Omental fat pad (tissue), 4 donors: ENCODE measurements around the gene HDAC9. TPM values are rescaled to one million over a fixed set of nuclear protein-coding genes. Genes with fewer than 3 reads are reported as not detected.

Experiments used
- ATAC-seq: fragments of 150-250 bp; one replicate; pipeline ENCODE4 v1.9.1; 2016; ENCODE audit warnings: mild to moderate bottlenecking, moderate library complexity; ENCODE audit not compliant: low FRiP score
- DNase-seq: peaks from one replicate; pipeline ENCODE4 v3.0.0-alpha.2; 2019; ENCODE audit warnings: low spot score
- total RNA-seq, 4 donors: library from RNA; depleted of rRNA; stranded (reverse); fragments of >200 nt; gene quantifications; one replicate each; pipeline ENCODE4 v1.1.0, GENCODE V29; 2016
- TF ChIP-seq, protein P1 (sequence below), 3 donors: fragments of 450-650 bp; IDR thresholded peaks; one replicate each; pipeline ENCODE4 v1.5.1; 2016 to 2017; ENCODE audit warnings: antibody characterized with exemption in 3 of 3, mild to moderate bottlenecking in 3 of 3, moderate library complexity in 2 of 3

Gene HDAC9
- total RNA-seq, 4 donors from 2014 or later = 15.6 to 51.5 (median 24.1) TPM

DNA sequence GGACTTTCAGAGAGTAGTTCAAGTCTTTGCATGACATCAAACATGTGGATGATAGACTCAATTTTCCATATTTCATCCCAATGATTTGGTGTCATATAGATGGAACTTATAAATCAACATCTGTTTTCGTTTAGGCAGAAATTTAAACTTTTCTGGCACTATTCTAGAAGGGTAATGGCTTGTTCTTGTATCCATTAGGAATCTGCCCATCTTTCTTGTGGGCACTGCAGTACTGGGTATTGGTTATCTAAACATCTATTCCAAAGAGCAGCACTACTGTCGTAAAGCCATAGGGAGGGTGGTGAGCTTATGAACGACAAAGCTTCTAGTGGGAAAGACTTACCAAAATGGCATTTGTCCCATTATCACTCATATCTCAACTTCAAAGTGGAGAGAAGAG lies 348.4 kb downstream of the HDAC9 start:
- DNase-seq (no peak), ATAC-seq (no peak)
- TF ChIP-seq, protein P1, sequence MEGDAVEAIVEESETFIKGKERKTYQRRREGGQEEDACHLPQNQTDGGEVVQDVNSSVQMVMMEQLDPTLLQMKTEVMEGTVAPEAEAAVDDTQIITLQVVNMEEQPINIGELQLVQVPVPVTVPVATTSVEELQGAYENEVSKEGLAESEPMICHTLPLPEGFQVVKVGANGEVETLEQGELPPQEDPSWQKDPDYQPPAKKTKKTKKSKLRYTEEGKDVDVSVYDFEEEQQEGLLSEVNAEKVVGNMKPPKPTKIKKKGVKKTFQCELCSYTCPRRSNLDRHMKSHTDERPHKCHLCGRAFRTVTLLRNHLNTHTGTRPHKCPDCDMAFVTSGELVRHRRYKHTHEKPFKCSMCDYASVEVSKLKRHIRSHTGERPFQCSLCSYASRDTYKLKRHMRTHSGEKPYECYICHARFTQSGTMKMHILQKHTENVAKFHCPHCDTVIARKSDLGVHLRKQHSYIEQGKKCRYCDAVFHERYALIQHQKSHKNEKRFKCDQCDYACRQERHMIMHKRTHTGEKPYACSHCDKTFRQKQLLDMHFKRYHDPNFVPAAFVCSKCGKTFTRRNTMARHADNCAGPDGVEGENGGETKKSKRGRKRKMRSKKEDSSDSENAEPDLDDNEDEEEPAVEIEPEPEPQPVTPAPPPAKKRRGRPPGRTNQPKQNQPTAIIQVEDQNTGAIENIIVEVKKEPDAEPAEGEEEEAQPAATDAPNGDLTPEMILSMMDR (IDR thresholded peaks at IDR 0.05) = no peak

- TF ChIP-seq, protein P1 (IDR thresholded peaks at IDR 0.05) = no peak
- ATAC-seq = no peak
- no peak for DNase-seq
Measured at GRCh38 chr7:18844735-18845134, 349.2 kb downstream of the HDAC9 start.

DNA sequence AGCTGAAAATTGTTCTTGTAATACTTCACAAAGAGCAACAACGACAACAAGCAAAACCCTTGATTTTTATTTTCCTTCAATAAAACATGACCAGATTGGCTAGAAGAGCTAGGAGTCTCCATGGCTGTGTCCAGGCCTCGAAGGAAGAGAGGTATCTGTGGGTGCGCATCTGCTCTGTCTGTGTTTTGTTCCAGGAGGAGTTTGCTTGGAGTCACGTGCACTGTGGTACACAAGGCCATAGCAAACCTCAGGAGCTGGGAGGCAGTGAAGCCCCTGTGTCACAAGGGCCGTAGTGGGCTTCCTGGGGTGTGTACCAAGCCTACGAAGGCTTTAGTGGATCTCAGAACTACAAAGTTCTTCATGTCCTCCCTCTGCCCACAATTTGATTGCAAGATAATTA lies 350.2 kb downstream of the HDAC9 start:
- DNase-seq = no peak
- TF ChIP-seq, protein P1 (IDR thresholded peaks at IDR 0.05) = no peak
- no peak for ATAC-seq

GRCh38 chr7:18846765-18847215 lies 351.2 kb downstream of the HDAC9 start:
- TF ChIP-seq, protein P1 (IDR thresholded peaks at IDR 0.05) = no peak
- DNase-seq (no peak), ATAC-seq (no peak)

GRCh38 chr7:18849130-18849529 lies 353.6 kb downstream of the HDAC9 start:
- TF ChIP-seq, protein P1 (IDR thresholded peaks at IDR 0.05) = no peak
- no peak for ATAC-seq
- no peak for DNase-seq

DNA sequence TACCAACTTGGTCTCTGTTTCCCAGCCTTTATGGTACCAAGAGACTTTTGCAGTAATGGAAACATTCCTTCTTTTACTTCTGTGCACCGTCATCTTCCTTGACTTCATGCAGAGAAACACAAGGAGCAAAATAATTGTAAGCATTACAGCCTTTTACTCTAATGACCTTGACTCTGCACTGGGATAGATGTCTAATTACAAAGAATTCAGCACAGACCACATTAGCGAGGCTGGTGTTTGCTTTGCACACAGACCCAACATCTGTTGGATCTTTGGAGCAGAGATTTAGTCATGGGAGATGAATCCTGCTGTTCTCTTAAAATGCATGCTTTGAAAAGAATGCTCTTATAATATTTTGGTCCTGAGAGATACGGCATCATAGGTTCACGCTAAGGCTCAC lies 360.2 kb downstream of the HDAC9 start:
- TF ChIP-seq, protein P1 (IDR thresholded peaks at IDR 0.05) = no peak
- no peak for ATAC-seq
- DNase-seq = no peak

DNA sequence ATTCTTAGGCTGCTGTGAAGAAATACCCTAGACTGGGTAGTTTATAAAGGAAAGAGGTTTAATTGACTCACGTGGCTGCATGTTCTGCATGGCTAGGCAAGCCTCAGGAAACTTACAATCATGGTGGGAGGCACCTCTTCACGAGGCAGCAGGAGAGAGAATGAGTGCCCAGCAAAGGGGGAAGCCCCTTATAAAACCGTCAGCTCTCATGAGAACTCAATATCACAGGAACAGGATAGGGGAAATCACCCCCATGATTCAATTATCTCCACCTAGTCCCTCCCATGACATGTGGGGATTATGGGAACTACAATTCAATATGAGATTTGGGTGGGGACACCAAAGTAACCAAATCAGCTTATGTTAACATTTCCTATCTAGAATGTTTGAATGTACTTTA lies 362.7 kb downstream of the HDAC9 start:
- TF ChIP-seq, protein P1 (IDR thresholded peaks at IDR 0.05) = no peak
- ATAC-seq = no peak

More for the DNA sequence above, 362.7 kb downstream of the HDAC9 start:
- no peak for DNase-seq
